ENCODE data around the gene SPATA3.

Gene SPATA3

GRCh38 chr2:231046916-231047273 lies 51.0 kb downstream of the SPATA3 start:
- no peak for TF ChIP-seq CTCF (IDR thresholded peaks at IDR 0.05; ENCODE audit: extremely low read depth, insufficient read depth, missing control alignments)
- DNase-seq (ENCODE audit: low spot score): no peak
- in situ Hi-C loops (cut with MboI; ENCODE audit: low pct_unique_long_range_greater_than_20kb, low sequenced_read_pairs, unreplicated experiment): no loop called here

GRCh38 chr2:231047274-231047922 lies 51.5 kb downstream of the SPATA3 start:
- TF ChIP-seq CTCF (IDR thresholded peaks at IDR 0.05; ENCODE audit: extremely low read depth, insufficient read depth, missing control alignments): no peak
- no peak for DNase-seq (ENCODE audit: low spot score)
- in situ Hi-C loops (cut with MboI; ENCODE audit: low pct_unique_long_range_greater_than_20kb, low sequenced_read_pairs, unreplicated experiment): no loop called here

- in situ Hi-C loops (cut with MboI; ENCODE audit: low pct_unique_long_range_greater_than_20kb, low sequenced_read_pairs, unreplicated experiment): no loop called here
- no peak for DNase-seq (ENCODE audit: low spot score)
- no peak for TF ChIP-seq CTCF (IDR thresholded peaks at IDR 0.05; ENCODE audit: extremely low read depth, insufficient read depth, missing control alignments)
Measured at GRCh38 chr2:231047923-231048915, 52.3 kb downstream of the SPATA3 start.

GRCh38 chr2:231049286-231050017 lies 53.5 kb downstream of the SPATA3 start:
- DNase-seq (ENCODE audit: low spot score): no peak
- no peak for TF ChIP-seq CTCF (IDR thresholded peaks at IDR 0.05; ENCODE audit: extremely low read depth, insufficient read depth, missing control alignments)
- in situ Hi-C loops (cut with MboI; ENCODE audit: low pct_unique_long_range_greater_than_20kb, low sequenced_read_pairs, unreplicated experiment): loop anchor here (10.0 kb wide), 1 partner anchor 145 kb away; no protein-coding TSS in a partner anchor

- in situ Hi-C loops (cut with MboI; ENCODE audit: low pct_unique_long_range_greater_than_20kb, low sequenced_read_pairs, unreplicated experiment): loop anchor here (10.0 kb wide), 1 partner anchor 145 kb away; no protein-coding TSS in a partner anchor
- TF ChIP-seq CTCF (IDR thresholded peaks at IDR 0.05; ENCODE audit: extremely low read depth, insufficient read depth, missing control alignments): no peak
- DNase-seq (ENCODE audit: low spot score): no peak
Measured at GRCh38 chr2:231050018-231050901, 54.3 kb downstream of the SPATA3 start.

All from GM13977 (cell line).